GM21360 (cell line): ENCODE results near the gene CCDC40.

Experiments used
- ATAC-seq: cut with Tn5 transposase; IDR thresholded peaks from one replicate; pipeline ENCODE4 v1.9.1; 2021; ENCODE audit warnings: mild to moderate bottlenecking, moderate library complexity; ENCODE audit not compliant: unreplicated experiment

CCDC40 gene

GRCh38 chr17:80017226-80018010 is 19.0 kb upstream of the CCDC40 start:
- no peak for ATAC-seq

- no peak for ATAC-seq
Measured at GRCh38 chr17:80018917-80019651, 17.4 kb upstream of the CCDC40 start.

- ATAC-seq, result no peak
Measured at GRCh38 chr17:80021600-80021999, 14.8 kb upstream of the CCDC40 start.

GRCh38 chr17:80023481-80024205 is 12.8 kb upstream of the CCDC40 start:
- ATAC-seq, result no peak

- no peak for ATAC-seq
Measured at GRCh38 chr17:80024206-80024972, 12.1 kb upstream of the CCDC40 start.

- ATAC-seq, result no peak
Measured at GRCh38 chr17:80025140-80025539, 11.3 kb upstream of the CCDC40 start.

GRCh38 chr17:80025796-80026195 is 10.6 kb upstream of the CCDC40 start:
- no peak for ATAC-seq

- no peak for ATAC-seq
Measured at GRCh38 chr17:80026359-80027042, 9.9 kb upstream of the CCDC40 start.

- ATAC-seq, result no peak
Measured at GRCh38 chr17:80027043-80027435, 9.4 kb upstream of the CCDC40 start.

GRCh38 chr17:80028030-80028429 is 8.4 kb upstream of the CCDC40 start:
- no peak for ATAC-seq

- no peak for ATAC-seq
Measured at GRCh38 chr17:80029258-80029974, 7.0 kb upstream of the CCDC40 start.

- ATAC-seq, result no peak
Measured at GRCh38 chr17:80030730-80031410, 5.6 kb upstream of the CCDC40 start.

GRCh38 chr17:80031691-80032430 is 4.6 kb upstream of the CCDC40 start:
- no peak for ATAC-seq

GRCh38 chr17:80032614-80033171 is 3.7 kb upstream of the CCDC40 start:
- no peak for ATAC-seq

- no peak for ATAC-seq
Measured at GRCh38 chr17:80033840-80034239, 2.6 kb upstream of the CCDC40 start.

- peak; percentile 12 for ATAC-seq
Measured at GRCh38 chr17:80034791-80035686, 1.4 kb upstream of the CCDC40 start.

GRCh38 chr17:80035687-80035936 is 830 bp upstream of the CCDC40 start, which contains the start of gene TBC1D16:
TSS of gene TBC1D16 (minus strand) at chr17:80035872. CDS start at chr17:80013547, 22,325 bp downstream.
- ATAC-seq, result no peak
